ENCODE results near the gene KRTCAP3. TPM values are rescaled to one million over a fixed set of nuclear protein-coding genes. Genes with fewer than 3 reads are reported as not detected.

The KRTCAP3 gene
- total RNA-seq (10 to 100 TPM; 20.9 to 23.7 TPM), polyA plus RNA-seq (1 to 10 TPM; 3.1 to 3.9 (median 3.6) TPM), total RNA-seq (2.8 to 10.8 (median 5.7) reads per million in 6 experiments)

GRCh38 chr2:27441958-27442919 lies at the start of gene KRTCAP3:
KRTCAP3 (plus strand) TSS chr2:27442381; CDS start chr2:27442413, 32 bp downstream.
- H3K4me3 Mint-ChIP-seq, result peak within 1 kb of the TSS in 2 of 10 donors; percentile 48
- peaks cover 0 to 7% (median 6%) of the 10 kb centered on the region in 4 donors for H3K4me1 Mint-ChIP-seq
- peak; percentile 43 to 82 for ATAC-seq
- peak in 8 of 10 donors; percentile 16 to 79 (median 40) for DNase-seq
- no peaks in the 10 kb centered on the region for H3K27me3 Mint-ChIP-seq
- H3K9me3 Mint-ChIP-seq, result no peaks in the 10 kb centered on the region
- H3K27ac Mint-ChIP-seq, result peak within 1 kb of the TSS in 9 of 10 donors; percentile 3 to 93 (median 55)
- H3K36me3 Mint-ChIP-seq, result peaks cover 0 to 61% (median 30%) of the 10 kb centered on the region in 3 donors
- POLR2A ChIA-PET, result interaction anchor here (1.5 kb wide), 1 partner anchor 10 kb away, joined by 3 read pairs; no protein-coding TSS in a partner anchor

- no peaks in the 10 kb centered on the region for H3K9me3 Mint-ChIP-seq
- H3K27me3 Mint-ChIP-seq, result no peaks in the 10 kb centered on the region
- peak overlapping the region in 2 of 10 donors; percentile 43 to 64 for H3K27ac Mint-ChIP-seq
- H3K4me3 Mint-ChIP-seq, result no peak overlapping the region
- peaks cover 17 to 50% (median 34%) of the 10 kb centered on the region in 4 donors for H3K4me1 Mint-ChIP-seq
- peaks cover 0 to 26% (median 4%) of the 10 kb centered on the region in 3 donors for H3K36me3 Mint-ChIP-seq
- DNase-seq (no peak), ATAC-seq (no peak)
- POLR2A ChIA-PET, result no interaction called here
These were observed 49.0 kb upstream of the KRTCAP3 start for GRCh38 chr2:27393225-27393624.

GRCh38 chr2:27398962-27399361 lies 43.2 kb upstream of the KRTCAP3 start:
- no peak for ATAC-seq
- no peak for DNase-seq
- Mint-ChIP-seq H3K9me3 (no peaks in the 10 kb centered on the region), H3K36me3 (peaks cover 0 to 41% (median 5%) of the 10 kb centered on the region in 3 donors), H3K27ac (peak overlapping the region in 3 of 10 donors; percentile 44 to 83 (median 45)), H3K4me3 (peak overlapping the region in 1 of 10 donors; percentile 31), H3K27me3 (no peaks in the 10 kb centered on the region), H3K4me1 (peaks cover 12 to 51% (median 40%) of the 10 kb centered on the region in 4 donors)
- POLR2A ChIA-PET, result no interaction called here

- DNase-seq (no peak), ATAC-seq (no peak)
- H3K27ac Mint-ChIP-seq, result peak overlapping the region in 8 of 10 donors; percentile 5 to 81 (median 47)
- H3K4me1 Mint-ChIP-seq, result peaks cover 12 to 55% (median 42%) of the 10 kb centered on the region in 4 donors
- H3K27me3 Mint-ChIP-seq, result no peaks in the 10 kb centered on the region
- H3K9me3 Mint-ChIP-seq, result no peaks in the 10 kb centered on the region
- peak overlapping the region in 1 of 10 donors; percentile 43 for H3K4me3 Mint-ChIP-seq
- POLR2A ChIA-PET, result no interaction called here
- peaks cover 0 to 55% (median 5%) of the 10 kb centered on the region in 3 donors for H3K36me3 Mint-ChIP-seq
These were observed 41.6 kb upstream of the KRTCAP3 start for GRCh38 chr2:27400348-27401135.

GRCh38 chr2:27407798-27408491 lies 34.2 kb upstream of the KRTCAP3 start:
- H3K27me3 Mint-ChIP-seq, result peaks cover 0 to 3% (median 1%) of the 10 kb centered on the region in 5 donors
- H3K4me3 Mint-ChIP-seq, result peak overlapping the region; percentile 73 to 95 (median 88)
- H3K4me1 Mint-ChIP-seq, result peaks cover 19 to 54% (median 39%) of the 10 kb centered on the region in 4 donors
- DNase-seq, result no peak
- ATAC-seq, result no peak
- H3K27ac Mint-ChIP-seq, result peak overlapping the region in 9 of 10 donors; percentile 37 to 94 (median 85)
- no peaks in the 10 kb centered on the region for H3K9me3 Mint-ChIP-seq
- peaks cover 0 to 29% (median 0%) of the 10 kb centered on the region in 3 donors for H3K36me3 Mint-ChIP-seq
- POLR2A ChIA-PET, result interaction anchor here (0.7 to 2.8 kb wide), 3 partner anchors 27 to 1163 kb away, joined by 3 to 27 read pairs (median 4); partner anchors contain the start of genes HADHA, HADHB, SLC4A1AP and SUPT7L

GRCh38 chr2:27408601-27409320 lies 33.4 kb upstream of the KRTCAP3 start:
- peak; percentile 2 to 10 for ATAC-seq
- peaks cover 0 to 5% (median 2%) of the 10 kb centered on the region in 5 donors for H3K27me3 Mint-ChIP-seq
- peak overlapping the region; percentile 73 to 95 (median 88) for H3K4me3 Mint-ChIP-seq
- H3K27ac Mint-ChIP-seq, result peak overlapping the region in 9 of 10 donors; percentile 62 to 94 (median 86)
- DNase-seq, result peak in 2 of 10 donors; percentile 3 to 9
- peaks cover 19 to 48% (median 36%) of the 10 kb centered on the region in 4 donors for H3K4me1 Mint-ChIP-seq
- no peaks in the 10 kb centered on the region for H3K9me3 Mint-ChIP-seq
- POLR2A ChIA-PET, result interaction anchor here (0.7 to 3.4 kb wide), 11 partner anchors 18 to 1164 kb away, joined by 3 to 58 read pairs (median 7); partner anchors contain the start of genes ATRAID, CCDC121, EIF2B4 and GPN1
- H3K36me3 Mint-ChIP-seq, result peaks cover 0 to 25% (median 0%) of the 10 kb centered on the region in 3 donors

GRCh38 chr2:27409321-27410073 lies 32.7 kb upstream of the KRTCAP3 start, which contains the start of gene PPM1G:
PPM1G (minus strand) TSS chr2:27409591; CDS start chr2:27409422, 169 bp downstream.
- Mint-ChIP-seq H3K36me3 (peaks cover 0 to 19% (median 0%) of the 10 kb centered on the region in 3 donors), H3K4me1 (peaks cover 19 to 43% (median 35%) of the 10 kb centered on the region in 4 donors), H3K9me3 (no peaks in the 10 kb centered on the region), H3K27me3 (peaks cover 0 to 5% (median 2%) of the 10 kb centered on the region in 5 donors), H3K4me3 (peak within 1 kb of the TSS; percentile 87 to 95 (median 93)), H3K27ac (peak within 1 kb of the TSS; percentile 83 to 98 (median 96))
- peak; percentile 92 to 97 (median 95) for DNase-seq
- ATAC-seq, result peak; percentile 94 to 96
- POLR2A ChIA-PET, result interaction anchor here (0.6 to 3.4 kb wide), 18 partner anchors 11 to 254 kb away, joined by 3 to 58 read pairs (median 6); partner anchors contain the start of genes ATRAID, CCDC121, EIF2B4 and GPN1

- peak overlapping the region in 4 of 10 donors; percentile 23 to 71 (median 57) for H3K27ac Mint-ChIP-seq
- H3K36me3 Mint-ChIP-seq, result peaks cover 0 to 1% (median 0%) of the 10 kb centered on the region in 3 donors
- POLR2A ChIA-PET, result interaction anchor here (1.2 to 1.7 kb wide), 2 partner anchors 11 to 16 kb away, joined by 3 to 8 read pairs; partner anchors contain the start of gene NRBP1
- DNase-seq (no peak), ATAC-seq (no peak)
- H3K9me3 Mint-ChIP-seq, result no peaks in the 10 kb centered on the region
- H3K4me3 Mint-ChIP-seq, result peak overlapping the region in 1 of 10 donors; percentile 19
- peaks cover 0 to 5% (median 2%) of the 10 kb centered on the region in 5 donors for H3K27me3 Mint-ChIP-seq
- H3K4me1 Mint-ChIP-seq, result peaks cover 10 to 21% (median 16%) of the 10 kb centered on the region in 4 donors
These were observed 29.6 kb upstream of the KRTCAP3 start for GRCh38 chr2:27412419-27413152.

- Mint-ChIP-seq H3K4me1 (peaks cover 0 to 2% (median 0%) of the 10 kb centered on the region in 4 donors), H3K27ac (no peak overlapping the region), H3K27me3 (peaks cover 0 to 5% (median 2%) of the 10 kb centered on the region in 5 donors), H3K4me3 (no peak overlapping the region), H3K9me3 (no peaks in the 10 kb centered on the region), H3K36me3 (no peaks in the 10 kb centered on the region)
- no peak for DNase-seq
- no peak for ATAC-seq
- POLR2A ChIA-PET, result no interaction called here
These were observed 26.0 kb upstream of the KRTCAP3 start for GRCh38 chr2:27416151-27416550.

Data from naive thymus-derived CD8-positive, alpha-beta T cell (primary cell).